ENCODE measurements around the gene TRAPPC8.

The TRAPPC8 gene

DNA sequence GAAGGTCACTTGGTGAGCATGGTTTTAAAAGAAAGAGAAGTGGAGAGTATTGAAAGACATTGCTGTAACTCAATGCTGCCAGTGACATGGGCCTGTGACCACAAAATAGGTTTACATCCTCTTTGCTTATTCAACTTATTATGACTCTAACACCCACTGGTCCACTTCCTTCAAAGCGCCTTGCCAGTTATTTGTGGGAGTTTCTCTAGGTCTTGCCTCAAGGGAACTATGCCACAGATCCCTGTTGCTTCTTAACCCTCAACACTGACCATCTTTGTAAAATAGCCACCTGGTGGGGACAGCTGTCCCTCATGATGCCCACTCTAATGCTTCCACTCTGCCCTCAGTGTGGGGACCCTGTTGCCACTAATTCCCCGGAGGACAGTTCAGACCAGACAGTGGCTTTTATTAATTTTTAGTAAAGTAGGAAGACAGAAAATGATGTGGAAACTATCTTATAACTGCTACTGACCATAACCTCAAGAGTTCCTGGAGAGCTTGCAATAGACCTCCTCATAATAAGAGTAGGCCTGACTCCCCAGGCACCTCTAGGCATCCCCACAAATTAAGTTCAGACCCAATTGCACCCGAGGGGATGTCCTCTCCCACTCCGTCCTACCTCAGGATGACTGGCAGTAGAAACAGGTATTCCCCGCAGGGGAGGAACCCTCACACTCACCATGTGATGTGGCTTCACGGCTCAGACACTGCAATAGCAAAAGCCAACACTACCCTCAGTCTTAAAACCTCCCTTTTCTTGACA lies 150.9 kb downstream of the TRAPPC8 start:
- DNase-seq: no peak

DNA sequence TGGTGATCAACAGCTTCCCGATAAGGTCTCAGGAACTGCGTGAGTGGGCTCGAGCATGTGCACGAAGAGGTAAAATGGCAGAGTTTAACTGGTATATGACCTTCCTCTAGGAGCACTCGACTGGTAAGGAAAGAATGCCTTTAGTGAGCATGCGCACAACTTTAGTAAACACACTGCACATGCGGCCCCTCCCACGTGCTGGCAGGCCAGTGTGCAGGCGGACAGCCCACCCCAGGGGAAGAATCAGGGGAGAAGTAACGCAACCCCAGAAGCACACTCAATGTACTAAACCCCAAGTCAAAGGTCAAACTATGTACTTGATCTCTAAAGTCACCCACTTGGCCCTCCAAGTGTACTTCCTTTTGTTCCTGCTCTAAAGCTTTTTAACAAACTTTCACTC lies 153.5 kb downstream of the TRAPPC8 start:
- no peak for DNase-seq

GRCh38 chr18:31783059-31783458 lies 159.9 kb downstream of the TRAPPC8 start:
- DNase-seq: no peak

All from activated CD4-positive, alpha-beta T cell treated with anti-CD3 and anti-CD28 coated beads, Interleukin-2, amount 50 U/mL, for 16 hours (primary cell).